GM10266 (cell line): ENCODE measurements around the gene FOXP1.

Experiments used
- DNase-seq: peaks from one replicate; pipeline ENCODE4 v3.0.0; 2012; ENCODE audit errors: extremely low spot score
- CTCF ChIP-seq: IDR thresholded peaks from 2 replicates; pipeline ENCODE4 v1.5.1; 2012; ENCODE audit warnings: mild to moderate bottlenecking, low read depth; ENCODE audit not compliant: control insufficient read depth, insufficient read depth; ENCODE audit errors: missing control alignments

Gene FOXP1

GRCh38 chr3:71245971-71246880 is 337.3 kb downstream of the FOXP1 start:
- TF ChIP-seq CTCF, result no peak
- no peak for DNase-seq

- TF ChIP-seq CTCF, result no peak
These were observed 338.6 kb downstream of the FOXP1 start for GRCh38 chr3:71244826-71245488.

GRCh38 chr3:71244153-71244825 is 339.2 kb downstream of the FOXP1 start:
- DNase-seq, result no peak
- TF ChIP-seq CTCF, result no peak

More at GRCh38 chr3:71244826-71245488, 338.6 kb downstream of the FOXP1 start:
- DNase-seq, result no peak

GRCh38 chr3:71243229-71243628 is 340.3 kb downstream of the FOXP1 start:
- no peak for TF ChIP-seq CTCF

GRCh38 chr3:71241981-71242560 is 341.5 kb downstream of the FOXP1 start:
- TF ChIP-seq CTCF, result no peak
- no peak for DNase-seq

More at GRCh38 chr3:71243229-71243628, 340.3 kb downstream of the FOXP1 start:
- DNase-seq, result no peak

- no peak for DNase-seq
- TF ChIP-seq CTCF, result no peak
These were observed 342.2 kb downstream of the FOXP1 start for GRCh38 chr3:71241246-71241901.
